ENCODE measurements around the gene YBX2.
"Not testable (repeated sequence)": the region's sequence is repeated elsewhere in the genome, so short reads cannot be mapped to it uniquely, and the experiment has no call there.

Gene YBX2

GRCh38 chr17:7262935-7263800 lies 31.3 kb downstream of the YBX2 start:
- no peak for DNase-seq (ENCODE audit: low read depth)

GRCh38 chr17:7262192-7262934 lies 32.1 kb downstream of the YBX2 start, which contains the start of gene CLDN7:
Gene CLDN7, minus strand, starts transcription at chr17:7262478. Its CDS starts 435 bp downstream, at chr17:7262043.
- no peak for DNase-seq (ENCODE audit: low read depth)

GRCh38 chr17:7261379-7262191 lies 32.9 kb downstream of the YBX2 start:
- DNase-seq (ENCODE audit: low read depth), result no peak

GRCh38 chr17:7260651-7261378 lies 33.6 kb downstream of the YBX2 start:
- DNase-seq (ENCODE audit: low read depth), result no peak

GRCh38 chr17:7260151-7260550 lies 34.3 kb downstream of the YBX2 start:
- no peak for DNase-seq (ENCODE audit: low read depth)

- DNase-seq (ENCODE audit: low read depth), result no peak
These were observed 34.9 kb downstream of the YBX2 start for GRCh38 chr17:7259555-7259889.

GRCh38 chr17:7258731-7259554 lies 35.5 kb downstream of the YBX2 start:
- DNase-seq (ENCODE audit: low read depth), result no peak

- DNase-seq (ENCODE audit: low read depth), result no peak
These were observed 37.5 kb downstream of the YBX2 start for GRCh38 chr17:7256766-7257456.

GRCh38 chr17:7254511-7254910 lies 39.9 kb downstream of the YBX2 start:
- DNase-seq (ENCODE audit: low read depth), result no peak

- DNase-seq (ENCODE audit: low read depth), result no peak
These were observed 41.4 kb downstream of the YBX2 start for GRCh38 chr17:7253082-7253481.

- peak; percentile 77 for DNase-seq (ENCODE audit: low read depth)
These were observed 42.0 kb downstream of the YBX2 start, which contains the start of gene ELP5 for GRCh38 chr17:7252176-7253043. Gene ELP5, plus strand, starts transcription at chr17:7252215. Its CDS starts 336 bp downstream, at chr17:7252551.

- peak; percentile 98 for DNase-seq (ENCODE audit: low read depth)
These were observed 42.7 kb downstream of the YBX2 start, which contains the start of gene CTDNEP1 for GRCh38 chr17:7251661-7252175. Gene CTDNEP1, minus strand, starts transcription at chr17:7251734. Its CDS starts 438 bp downstream, at chr17:7251296.

GRCh38 chr17:7250695-7251627 lies 43.5 kb downstream of the YBX2 start:
- DNase-seq (ENCODE audit: low read depth), result no peak

- no peak for DNase-seq (ENCODE audit: low read depth)
These were observed 44.6 kb downstream of the YBX2 start for GRCh38 chr17:7249830-7250229.

- no peak for DNase-seq (ENCODE audit: low read depth)
These were observed 45.2 kb downstream of the YBX2 start for GRCh38 chr17:7249214-7249613.

GRCh38 chr17:7248796-7249195 lies 45.6 kb downstream of the YBX2 start:
- DNase-seq (ENCODE audit: low read depth), result no peak

GRCh38 chr17:7246779-7247178 lies 47.7 kb downstream of the YBX2 start:
- DNase-seq (ENCODE audit: low read depth), result no peak

GRCh38 chr17:7243838-7244237 lies 50.6 kb downstream of the YBX2 start:
- DNase-seq (ENCODE audit: low read depth), result not testable (repeated sequence)
